Prostate gland (tissue), 2 donors: ENCODE data around the gene ABI1. TPM values are rescaled to one million over a fixed set of nuclear protein-coding genes. Genes with fewer than 3 reads are reported as not detected.

ENCODE experiments used
- DNase-seq: peaks from one replicate; pipeline ENCODE4 v3.0.0-alpha.2; 2019; ENCODE audit warnings: low spot score
- H3K27ac ChIP-seq, 2 donors: fragments of 200-600 bp; sonication (generic); 2 replicates each; pipeline ENCODE4 v1.5.1; 2017 to 2019
- H3K27me3 ChIP-seq: fragments of 200-600 bp; sonication (generic); replicated peaks from 2 replicates; pipeline ENCODE4 v1.5.1; 2019; ENCODE audit not compliant: insufficient read depth
- H3K36me3 ChIP-seq, 2 donors: fragments of 200-600 bp; sonication (generic); 1 replicate in 1 of 2; 2 replicates in 1 of 2; pipeline versions ENCODE4 v1.5.1 to v1.8.1; 2017 to 2019
- H3K4me1 ChIP-seq: fragments of 200-600 bp; sonication (generic); replicated peaks from 2 replicates; pipeline ENCODE4 v1.5.1; 2019
- H3K4me3 ChIP-seq, 2 donors: fragments of 200-600 bp; sonication (generic); 2 replicates each; pipeline ENCODE4 v1.5.1; 2017 to 2019
- H3K9me3 ChIP-seq: fragments of 200-600 bp; sonication (generic); 2 replicates; pipeline ENCODE4 v1.5.1; 2017
- CTCF ChIP-seq, 4 experiments: fragments of 200-600 bp in 2 of 4; fragments of 450-650 bp in 2 of 4; sonication (generic) in 2 of 4; IDR thresholded peaks; 1 replicate in 3 of 4; 2 replicates in 1 of 4; pipeline ENCODE4 v1.5.1; 2016 to 2019; ENCODE audit warnings: antibody characterized with exemption in 4 of 4, mild to moderate bottlenecking in 2 of 4, moderate library complexity in 2 of 4
- POLR2A ChIP-seq: fragments of 450-650 bp; IDR thresholded peaks from one replicate; pipeline ENCODE4 v1.6.1; 2016; ENCODE audit warnings: antibody characterized with exemption, mild to moderate bottlenecking
- POLR2AphosphoS5 ChIP-seq: sonication (generic); formaldehyde crosslinking; IDR thresholded peaks from one replicate; pipeline ENCODE4 v1.6.1; 2017; ENCODE audit warnings: antibody characterized with exemption
- WGBS: methylation state at CpG from one replicate; pipeline ENCODE4 v1.1.5; 2018; 5-methylcytosine and 5-hydroxymethylcytosine counted together
- intact Hi-C: fragments of 100-400 bp; cut with DNase I; formaldehyde crosslinking; loops from one replicate; pipeline ENCODE4 v1.14.2; 2022
- total RNA-seq, 2 donors: library from RNA; depleted of rRNA; stranded (reverse); fragments of >200 nt; gene quantifications; one replicate each; pipeline ENCODE4 v1.1.0, GENCODE V29; 2016

The ABI1 gene
- total RNA-seq, 2 donors from 2014 or later = 37.8 to 60.6 TPM

- intact Hi-C loops = no loop called here
- no peak overlapping the region for H3K4me3 ChIP-seq
- H3K4me1 ChIP-seq = no peaks in the 10 kb centered on the region
- no peaks in the 10 kb centered on the region for H3K36me3 ChIP-seq
- no peak for DNase-seq
- 94% methylated on average over 4 of the region's 4 CpGs for WGBS
- no peaks in the 10 kb centered on the region for H3K9me3 ChIP-seq
- H3K27me3 ChIP-seq = no peaks in the 10 kb centered on the region
- TF ChIP-seq POLR2AphosphoS5 (no peak), POLR2A (no peak), CTCF (IDR thresholded peaks at IDR 0.05) (no peak)
- H3K27ac ChIP-seq = no peak overlapping the region
These were observed 90.7 kb downstream of the ABI1 start for GRCh38 chr10:26770069-26770468.

- Histone ChIP-seq H3K9me3 (no peaks in the 10 kb centered on the region), H3K27ac (no peak overlapping the region), H3K27me3 (no peaks in the 10 kb centered on the region), H3K4me1 (no peaks in the 10 kb centered on the region), H3K36me3 (no peaks in the 10 kb centered on the region), H3K4me3 (no peak overlapping the region)
- DNase-seq = no peak
- 100% methylated on average over 2 of the region's 2 CpGs for WGBS
- intact Hi-C loops = no loop called here
- no peak for TF ChIP-seq POLR2A
- TF ChIP-seq POLR2AphosphoS5 = no peak
- TF ChIP-seq CTCF (IDR thresholded peaks at IDR 0.05) = no peak
These were observed 95.2 kb downstream of the ABI1 start for GRCh38 chr10:26765549-26765948.

- Histone ChIP-seq H3K36me3 (no peaks in the 10 kb centered on the region), H3K9me3 (no peaks in the 10 kb centered on the region), H3K4me3 (no peak overlapping the region), H3K4me1 (no peaks in the 10 kb centered on the region), H3K27me3 (no peaks in the 10 kb centered on the region), H3K27ac (no peak overlapping the region)
- no peak for DNase-seq
- WGBS = 77% methylated on average over 4 of the region's 4 CpGs
- intact Hi-C loops = no loop called here
- TF ChIP-seq POLR2AphosphoS5 (no peak), CTCF (IDR thresholded peaks at IDR 0.05) (no peak), POLR2A (no peak)
These were observed 101.8 kb downstream of the ABI1 start for GRCh38 chr10:26759008-26759407.

- WGBS = 55% methylated on average over 4 of the region's 4 CpGs
- no peaks in the 10 kb centered on the region for H3K27me3 ChIP-seq
- no peak overlapping the region for H3K27ac ChIP-seq
- TF ChIP-seq POLR2A = no peak
- TF ChIP-seq CTCF (IDR thresholded peaks at IDR 0.05) = no peak
- no peak for TF ChIP-seq POLR2AphosphoS5
- no peak for DNase-seq
- intact Hi-C loops = no loop called here
- H3K4me1 ChIP-seq = no peaks in the 10 kb centered on the region
- H3K36me3 ChIP-seq = no peaks in the 10 kb centered on the region
- H3K4me3 ChIP-seq = no peak overlapping the region
- no peaks in the 10 kb centered on the region for H3K9me3 ChIP-seq
These were observed 105.3 kb downstream of the ABI1 start for GRCh38 chr10:26755443-26755903.

- Histone ChIP-seq H3K27ac (no peak overlapping the region), H3K9me3 (no peaks in the 10 kb centered on the region), H3K4me3 (no peak overlapping the region), H3K36me3 (no peaks in the 10 kb centered on the region), H3K27me3 (no peaks in the 10 kb centered on the region), H3K4me1 (no peaks in the 10 kb centered on the region)
- 81% methylated on average over 5 of the region's 5 CpGs for WGBS
- intact Hi-C loops = no loop called here
- no peak for DNase-seq
- TF ChIP-seq CTCF (IDR thresholded peaks at IDR 0.05) (no peak), POLR2AphosphoS5 (no peak), POLR2A (no peak)
These were observed 114.7 kb downstream of the ABI1 start for GRCh38 chr10:26746061-26746460.
